Measurements from ENCODE around the gene MAPT. TPM values are rescaled to one million over a fixed set of nuclear protein-coding genes. Genes with fewer than 3 reads are reported as not detected.

MAPT gene
- total RNA-seq, 4 donors from 2014 or later = 3.6 to 6.5 (median 4.5) TPM

DNA sequence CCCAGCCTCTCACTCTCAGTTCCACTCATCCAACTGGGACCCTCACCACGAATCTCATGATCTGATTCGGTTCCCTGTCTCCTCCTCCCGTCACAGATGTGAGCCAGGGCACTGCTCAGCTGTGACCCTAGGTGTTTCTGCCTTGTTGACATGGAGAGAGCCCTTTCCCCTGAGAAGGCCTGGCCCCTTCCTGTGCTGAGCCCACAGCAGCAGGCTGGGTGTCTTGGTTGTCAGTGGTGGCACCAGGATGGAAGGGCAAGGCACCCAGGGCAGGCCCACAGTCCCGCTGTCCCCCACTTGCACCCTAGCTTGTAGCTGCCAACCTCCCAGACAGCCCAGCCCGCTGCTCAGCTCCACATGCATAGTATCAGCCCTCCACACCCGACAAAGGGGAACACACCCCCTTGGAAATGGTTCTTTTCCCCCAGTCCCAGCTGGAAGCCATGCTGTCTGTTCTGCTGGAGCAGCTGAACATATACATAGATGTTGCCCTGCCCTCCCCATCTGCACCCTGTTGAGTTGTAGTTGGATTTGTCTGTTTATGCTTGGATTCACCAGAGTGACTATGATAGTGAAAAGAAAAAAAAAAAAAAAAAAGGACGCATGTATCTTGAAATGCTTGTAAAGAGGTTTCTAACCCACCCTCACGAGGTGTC is 131.3 kb downstream of the MAPT start:
- DNase-seq (ENCODE audit: low spot score in 2 of 2) = no peak
- H3K36me3 ChIP-seq = peaks cover 38% of the 10 kb centered on the region
- 75% methylated on average over 7 of the region's 8 CpGs for WGBS
- H3K9me3 ChIP-seq = no peaks in the 10 kb centered on the region
- no peaks in the 10 kb centered on the region for H3K27me3 ChIP-seq
- peaks cover 7% of the 10 kb centered on the region for H3K4me1 ChIP-seq
- no peak overlapping the region for H3K4me3 ChIP-seq
- no peak for TF ChIP-seq POLR2AphosphoS5 (IDR thresholded peaks at IDR 0.05)
- TF ChIP-seq EP300 (IDR thresholded peaks at IDR 0.05) = no peak
- no peak for TF ChIP-seq POLR2A (IDR thresholded peaks at IDR 0.05)
- TF ChIP-seq, protein P1, sequence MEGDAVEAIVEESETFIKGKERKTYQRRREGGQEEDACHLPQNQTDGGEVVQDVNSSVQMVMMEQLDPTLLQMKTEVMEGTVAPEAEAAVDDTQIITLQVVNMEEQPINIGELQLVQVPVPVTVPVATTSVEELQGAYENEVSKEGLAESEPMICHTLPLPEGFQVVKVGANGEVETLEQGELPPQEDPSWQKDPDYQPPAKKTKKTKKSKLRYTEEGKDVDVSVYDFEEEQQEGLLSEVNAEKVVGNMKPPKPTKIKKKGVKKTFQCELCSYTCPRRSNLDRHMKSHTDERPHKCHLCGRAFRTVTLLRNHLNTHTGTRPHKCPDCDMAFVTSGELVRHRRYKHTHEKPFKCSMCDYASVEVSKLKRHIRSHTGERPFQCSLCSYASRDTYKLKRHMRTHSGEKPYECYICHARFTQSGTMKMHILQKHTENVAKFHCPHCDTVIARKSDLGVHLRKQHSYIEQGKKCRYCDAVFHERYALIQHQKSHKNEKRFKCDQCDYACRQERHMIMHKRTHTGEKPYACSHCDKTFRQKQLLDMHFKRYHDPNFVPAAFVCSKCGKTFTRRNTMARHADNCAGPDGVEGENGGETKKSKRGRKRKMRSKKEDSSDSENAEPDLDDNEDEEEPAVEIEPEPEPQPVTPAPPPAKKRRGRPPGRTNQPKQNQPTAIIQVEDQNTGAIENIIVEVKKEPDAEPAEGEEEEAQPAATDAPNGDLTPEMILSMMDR (IDR thresholded peaks at IDR 0.05) = no peak
- H3K27ac ChIP-seq = peak overlapping the region; percentile 4

DNA sequence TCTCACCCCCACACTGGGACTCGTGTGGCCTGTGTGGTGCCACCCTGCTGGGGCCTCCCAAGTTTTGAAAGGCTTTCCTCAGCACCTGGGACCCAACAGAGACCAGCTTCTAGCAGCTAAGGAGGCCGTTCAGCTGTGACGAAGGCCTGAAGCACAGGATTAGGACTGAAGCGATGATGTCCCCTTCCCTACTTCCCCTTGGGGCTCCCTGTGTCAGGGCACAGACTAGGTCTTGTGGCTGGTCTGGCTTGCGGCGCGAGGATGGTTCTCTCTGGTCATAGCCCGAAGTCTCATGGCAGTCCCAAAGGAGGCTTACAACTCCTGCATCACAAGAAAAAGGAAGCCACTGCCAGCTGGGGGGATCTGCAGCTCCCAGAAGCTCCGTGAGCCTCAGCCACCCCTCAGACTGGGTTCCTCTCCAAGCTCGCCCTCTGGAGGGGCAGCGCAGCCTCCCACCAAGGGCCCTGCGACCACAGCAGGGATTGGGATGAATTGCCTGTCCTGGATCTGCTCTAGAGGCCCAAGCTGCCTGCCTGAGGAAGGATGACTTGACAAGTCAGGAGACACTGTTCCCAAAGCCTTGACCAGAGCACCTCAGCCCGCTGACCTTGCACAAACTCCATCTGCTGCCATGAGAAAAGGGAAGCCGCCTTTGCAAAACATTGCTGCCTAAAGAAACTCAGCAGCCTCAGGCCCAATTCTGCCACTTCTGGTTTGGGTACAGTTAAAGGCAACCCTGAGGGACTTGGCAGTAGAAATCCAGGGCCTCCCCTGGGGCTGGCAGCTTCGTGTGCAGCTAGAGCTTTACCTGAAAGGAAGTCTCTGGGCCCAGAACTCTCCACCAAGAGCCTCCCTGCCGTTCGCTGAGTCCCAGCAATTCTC is 132.1 kb downstream of the MAPT start:
- Histone ChIP-seq H3K9me3 (no peaks in the 10 kb centered on the region), H3K4me1 (peaks cover 3% of the 10 kb centered on the region), H3K4me3 (no peak overlapping the region), H3K27me3 (no peaks in the 10 kb centered on the region), H3K36me3 (peaks cover 46% of the 10 kb centered on the region), H3K27ac (peak overlapping the region; percentile 4)
- TF ChIP-seq EP300 (IDR thresholded peaks at IDR 0.05) (no peak), POLR2A (IDR thresholded peaks at IDR 0.05) (no peak), POLR2AphosphoS5 (IDR thresholded peaks at IDR 0.05) (no peak)
- TF ChIP-seq, protein P1 (IDR thresholded peaks at IDR 0.05) = no peak
- no peak for DNase-seq (ENCODE audit: low spot score in 2 of 2)
- WGBS = 63% methylated on average over 10 of the region's 17 CpGs

DNA sequence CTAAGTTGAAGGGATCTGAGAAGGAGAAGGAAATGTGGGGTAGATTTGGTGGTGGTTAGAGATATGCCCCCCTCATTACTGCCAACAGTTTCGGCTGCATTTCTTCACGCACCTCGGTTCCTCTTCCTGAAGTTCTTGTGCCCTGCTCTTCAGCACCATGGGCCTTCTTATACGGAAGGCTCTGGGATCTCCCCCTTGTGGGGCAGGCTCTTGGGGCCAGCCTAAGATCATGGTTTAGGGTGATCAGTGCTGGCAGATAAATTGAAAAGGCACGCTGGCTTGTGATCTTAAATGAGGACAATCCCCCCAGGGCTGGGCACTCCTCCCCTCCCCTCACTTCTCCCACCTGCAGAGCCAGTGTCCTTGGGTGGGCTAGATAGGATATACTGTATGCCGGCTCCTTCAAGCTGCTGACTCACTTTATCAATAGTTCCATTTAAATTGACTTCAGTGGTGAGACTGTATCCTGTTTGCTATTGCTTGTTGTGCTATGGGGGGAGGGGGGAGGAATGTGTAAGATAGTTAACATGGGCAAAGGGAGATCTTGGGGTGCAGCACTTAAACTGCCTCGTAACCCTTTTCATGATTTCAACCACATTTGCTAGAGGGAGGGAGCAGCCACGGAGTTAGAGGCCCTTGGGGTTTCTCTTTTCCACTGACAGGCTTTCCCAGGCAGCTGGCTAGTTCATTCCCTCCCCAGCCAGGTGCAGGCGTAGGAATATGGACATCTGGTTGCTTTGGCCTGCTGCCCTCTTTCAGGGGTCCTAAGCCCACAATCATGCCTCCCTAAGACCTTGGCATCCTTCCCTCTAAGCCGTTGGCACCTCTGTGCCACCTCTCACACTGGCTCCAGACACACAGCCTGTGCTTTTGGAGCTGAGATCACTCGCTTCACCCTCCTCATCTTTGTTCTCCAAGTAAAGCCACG is 133.0 kb downstream of the MAPT start:
- no peak for DNase-seq (ENCODE audit: low spot score in 2 of 2)
- Histone ChIP-seq H3K9me3 (no peaks in the 10 kb centered on the region), H3K27ac (no peak overlapping the region), H3K4me3 (no peak overlapping the region), H3K27me3 (no peaks in the 10 kb centered on the region), H3K36me3 (peaks cover 55% of the 10 kb centered on the region), H3K4me1 (peaks cover 3% of the 10 kb centered on the region)
- TF ChIP-seq POLR2AphosphoS5 (IDR thresholded peaks at IDR 0.05) (no peak), POLR2A (IDR thresholded peaks at IDR 0.05) (no peak), EP300 (IDR thresholded peaks at IDR 0.05) (no peak)
- TF ChIP-seq, protein P1 (IDR thresholded peaks at IDR 0.05) = no peak
- 68% methylated on average over 12 of the region's 12 CpGs for WGBS

DNA sequence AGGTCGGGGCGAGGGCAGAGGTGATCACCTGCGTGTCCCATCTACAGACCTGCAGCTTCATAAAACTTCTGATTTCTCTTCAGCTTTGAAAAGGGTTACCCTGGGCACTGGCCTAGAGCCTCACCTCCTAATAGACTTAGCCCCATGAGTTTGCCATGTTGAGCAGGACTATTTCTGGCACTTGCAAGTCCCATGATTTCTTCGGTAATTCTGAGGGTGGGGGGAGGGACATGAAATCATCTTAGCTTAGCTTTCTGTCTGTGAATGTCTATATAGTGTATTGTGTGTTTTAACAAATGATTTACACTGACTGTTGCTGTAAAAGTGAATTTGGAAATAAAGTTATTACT is 133.6 kb downstream of the MAPT start:
- H3K27ac ChIP-seq = no peak overlapping the region

More for the DNA sequence above, 133.6 kb downstream of the MAPT start:
- TF ChIP-seq POLR2A (IDR thresholded peaks at IDR 0.05) (no peak), EP300 (IDR thresholded peaks at IDR 0.05) (no peak), POLR2AphosphoS5 (IDR thresholded peaks at IDR 0.05) (no peak)
- TF ChIP-seq, protein P1 (IDR thresholded peaks at IDR 0.05) = no peak
- no peak overlapping the region for H3K4me3 ChIP-seq
- peaks cover 3% of the 10 kb centered on the region for H3K4me1 ChIP-seq
- peaks cover 61% of the 10 kb centered on the region for H3K36me3 ChIP-seq
- H3K27me3 ChIP-seq = no peaks in the 10 kb centered on the region
- no peaks in the 10 kb centered on the region for H3K9me3 ChIP-seq
- 63% methylated on average over 4 of the region's 4 CpGs for WGBS
- no peak for DNase-seq (ENCODE audit: low spot score in 2 of 2)
